Fibroblast of lung (primary cell): Measurements from ENCODE around the gene SLC22A23.

Experiments used
- CTCF ChIP-seq, 2 donors: IDR thresholded peaks in 1 of 2; conservative IDR thresholded peaks in 1 of 2; 1 replicate in 1 of 2; 2 replicates in 1 of 2; pipeline ENCODE4 v1.5.1; 2011 to 2012; ENCODE audit warnings: low read length in 2 of 2, control low read depth in 1 of 2, inconsistent platforms in 1 of 2, low read depth in 1 of 2, mild to moderate bottlenecking in 1 of 2
- EZH2 ChIP-seq: IDR thresholded peaks from 2 replicates; pipeline ENCODE4 v1.5.1; 2012; ENCODE audit warnings: low read length, control low read depth, mild to moderate bottlenecking; ENCODE audit errors: missing control alignments

GRCh38 chr6:3252861-3253596 lies 203.8 kb downstream of the SLC22A23 start:
- TF ChIP-seq CTCF (conservative IDR thresholded peaks at IDR 0.05 in 1 of 2, IDR thresholded peaks at IDR 0.05 in 1 of 2; ENCODE audit: low read depth in 1 of 2, low read length in 2 of 2) (no peak), EZH2 (no peak)
